ENCODE results near the gene TRA2B. TPM values are rescaled to one million over a fixed set of nuclear protein-coding genes. Genes with fewer than 3 reads are reported as not detected.

The TRA2B gene
- total RNA-seq, 4 donors from 2014 or later: 87.1 to 181 (median 129) TPM

DNA sequence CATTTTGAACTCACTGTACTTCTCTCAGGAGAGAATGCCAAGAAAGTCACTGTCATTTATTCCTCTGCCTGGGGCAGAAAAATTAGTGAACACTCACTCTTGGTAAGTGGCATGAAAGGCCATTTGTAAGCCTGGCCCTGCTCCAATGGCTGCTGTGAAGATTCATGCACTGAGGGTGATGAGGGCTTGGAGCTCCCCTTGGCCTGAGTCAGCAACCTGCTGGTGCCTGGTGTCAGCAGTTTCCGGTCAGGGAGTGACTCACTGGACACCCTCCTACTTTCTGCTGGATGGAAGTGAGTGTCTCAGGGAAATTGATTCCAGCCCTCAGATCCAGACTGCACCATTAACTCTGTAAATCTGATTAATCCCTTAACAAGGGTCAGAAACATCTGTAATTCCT, 37.6 kb downstream of the TRA2B start:
- ATAC-seq: no peak
- WGBS, 2 donors (ENCODE audit: low coverage in 1 of 2): no CpG with 5 or more reads among the region's 1 CpG
- H3K4me1 ChIP-seq: no peaks in the 10 kb centered on the region

GRCh38 chr3:185896636-185897035, 41.2 kb downstream of the TRA2B start:
- Histone ChIP-seq H3K27ac (no peak overlapping the region), H3K4me1 (no peaks in the 10 kb centered on the region), H3K9me3 (no peaks in the 10 kb centered on the region), H3K36me3 (no peaks in the 10 kb centered on the region), H3K27me3 (no peaks in the 10 kb centered on the region), H3K4me3 (no peak overlapping the region)
- 58 to 67% methylated on average over 2 to 3 of the region's 3 CpGs for WGBS, 2 donors (ENCODE audit: low coverage in 1 of 2)
- no peak for ATAC-seq
- TF ChIP-seq, protein P1, sequence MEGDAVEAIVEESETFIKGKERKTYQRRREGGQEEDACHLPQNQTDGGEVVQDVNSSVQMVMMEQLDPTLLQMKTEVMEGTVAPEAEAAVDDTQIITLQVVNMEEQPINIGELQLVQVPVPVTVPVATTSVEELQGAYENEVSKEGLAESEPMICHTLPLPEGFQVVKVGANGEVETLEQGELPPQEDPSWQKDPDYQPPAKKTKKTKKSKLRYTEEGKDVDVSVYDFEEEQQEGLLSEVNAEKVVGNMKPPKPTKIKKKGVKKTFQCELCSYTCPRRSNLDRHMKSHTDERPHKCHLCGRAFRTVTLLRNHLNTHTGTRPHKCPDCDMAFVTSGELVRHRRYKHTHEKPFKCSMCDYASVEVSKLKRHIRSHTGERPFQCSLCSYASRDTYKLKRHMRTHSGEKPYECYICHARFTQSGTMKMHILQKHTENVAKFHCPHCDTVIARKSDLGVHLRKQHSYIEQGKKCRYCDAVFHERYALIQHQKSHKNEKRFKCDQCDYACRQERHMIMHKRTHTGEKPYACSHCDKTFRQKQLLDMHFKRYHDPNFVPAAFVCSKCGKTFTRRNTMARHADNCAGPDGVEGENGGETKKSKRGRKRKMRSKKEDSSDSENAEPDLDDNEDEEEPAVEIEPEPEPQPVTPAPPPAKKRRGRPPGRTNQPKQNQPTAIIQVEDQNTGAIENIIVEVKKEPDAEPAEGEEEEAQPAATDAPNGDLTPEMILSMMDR (IDR thresholded peaks at IDR 0.05): no peak
- TF ChIP-seq EP300 (IDR thresholded peaks at IDR 0.05): no peak

More for the DNA sequence above, 37.6 kb downstream of the TRA2B start:
- Histone ChIP-seq H3K27ac (no peak overlapping the region), H3K9me3 (no peaks in the 10 kb centered on the region), H3K27me3 (no peaks in the 10 kb centered on the region), H3K4me3 (no peak overlapping the region), H3K36me3 (no peaks in the 10 kb centered on the region)
- TF ChIP-seq EP300 (IDR thresholded peaks at IDR 0.05) (no peak), POLR2AphosphoS5 (IDR thresholded peaks at IDR 0.05) (no peak), POLR2A (IDR thresholded peaks at IDR 0.05) (no peak)
- TF ChIP-seq, protein P1 (IDR thresholded peaks at IDR 0.05): no peak

GRCh38 chr3:185887066-185887465, 50.7 kb downstream of the TRA2B start:
- ATAC-seq: no peak
- 69 to 73% methylated on average over 2 of the region's 2 CpGs for WGBS, 2 donors (ENCODE audit: low coverage in 1 of 2)
- TF ChIP-seq EP300 (IDR thresholded peaks at IDR 0.05) (no peak), POLR2AphosphoS5 (IDR thresholded peaks at IDR 0.05) (no peak), POLR2A (IDR thresholded peaks at IDR 0.05) (no peak)
- TF ChIP-seq, protein P1 (IDR thresholded peaks at IDR 0.05): no peak
- H3K36me3 ChIP-seq: no peaks in the 10 kb centered on the region
- H3K4me3 ChIP-seq: no peak overlapping the region
- H3K9me3 ChIP-seq: no peaks in the 10 kb centered on the region
- H3K27ac ChIP-seq: no peak overlapping the region
- no peaks in the 10 kb centered on the region for H3K4me1 ChIP-seq
- no peaks in the 10 kb centered on the region for H3K27me3 ChIP-seq

GRCh38 chr3:185884641-185885040, 53.2 kb downstream of the TRA2B start:
- Histone ChIP-seq H3K4me1 (no peaks in the 10 kb centered on the region), H3K27me3 (peaks cover 6% of the 10 kb centered on the region), H3K27ac (no peak overlapping the region), H3K4me3 (no peak overlapping the region), H3K9me3 (no peaks in the 10 kb centered on the region), H3K36me3 (no peaks in the 10 kb centered on the region)
- WGBS, 2 donors (ENCODE audit: low coverage in 1 of 2): 27 to 80% methylated on average over 1 of the region's 1 CpG
- TF ChIP-seq POLR2A (IDR thresholded peaks at IDR 0.05) (no peak), POLR2AphosphoS5 (IDR thresholded peaks at IDR 0.05) (no peak), EP300 (IDR thresholded peaks at IDR 0.05) (no peak)
- TF ChIP-seq, protein P1 (IDR thresholded peaks at IDR 0.05): no peak
- no peak for ATAC-seq

DNA sequence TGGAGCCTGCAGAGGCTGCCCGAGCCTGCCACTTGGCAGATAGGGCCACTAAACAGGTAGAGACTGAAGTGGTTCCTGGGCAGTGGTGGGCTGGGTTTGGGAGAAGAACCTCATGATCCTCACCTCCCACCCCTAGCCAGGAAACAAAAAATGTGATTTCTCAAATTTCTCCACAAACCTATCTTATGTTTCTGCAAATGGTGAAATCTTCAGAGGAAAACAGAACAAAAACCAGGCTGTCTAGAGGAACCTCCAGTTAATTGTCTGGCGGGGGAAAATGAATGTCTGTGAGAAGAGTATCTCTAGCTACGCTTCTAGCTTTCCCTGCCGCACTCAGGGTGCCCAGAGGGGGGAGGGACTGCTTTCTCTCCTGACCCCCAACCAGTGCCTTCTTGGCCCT, 55.9 kb downstream of the TRA2B start:
- TF ChIP-seq, protein P1 (IDR thresholded peaks at IDR 0.05): no peak
- TF ChIP-seq POLR2AphosphoS5 (IDR thresholded peaks at IDR 0.05) (no peak), EP300 (IDR thresholded peaks at IDR 0.05) (no peak), POLR2A (IDR thresholded peaks at IDR 0.05) (no peak)
- no peaks in the 10 kb centered on the region for H3K9me3 ChIP-seq
- H3K4me1 ChIP-seq: no peaks in the 10 kb centered on the region
- peaks cover 19% of the 10 kb centered on the region for H3K27me3 ChIP-seq
- H3K36me3 ChIP-seq: no peaks in the 10 kb centered on the region
- ATAC-seq: no peak
- no peak overlapping the region for H3K4me3 ChIP-seq
- 80 to 100% methylated on average over 2 of the region's 4 CpGs for WGBS, 2 donors (ENCODE audit: low coverage in 1 of 2)
- H3K27ac ChIP-seq: no peak overlapping the region

All from gastroesophageal sphincter (tissue), 4 donors.